ENCODE results near the gene TSC2. TPM values are rescaled to one million over a fixed set of nuclear protein-coding genes. Genes with fewer than 3 reads are reported as not detected.
A peak's percentile ranks its signal among the peaks of the same experiment; 100 is the strongest.
"Not testable (repeated sequence)": the region's sequence is repeated elsewhere in the genome, so short reads cannot be mapped to it uniquely, and the experiment has no call there.

Gene TSC2
- total RNA-seq, 1 donor from 2014 or later = 67.9 TPM

- DNase-seq (ENCODE audit: low read depth) = no peak
- no peaks in the 10 kb centered on the region for H3K36me3 ChIP-seq (ENCODE audit: control insufficient read depth, insufficient read depth, low read length)
- no peak for TF ChIP-seq CTCF (IDR thresholded peaks at IDR 0.05; ENCODE audit: insufficient read depth, low read length, poor library complexity, severe bottlenecking)
- H3K4me3 ChIP-seq (ENCODE audit: low read depth, low read length) = no peak overlapping the region
- no peaks in the 10 kb centered on the region for H3K27me3 ChIP-seq (ENCODE audit: control insufficient read depth, insufficient read depth, low read length)
Observed at GRCh38 chr16:2032285-2033056, 15.3 kb upstream of the TSC2 start.

- H3K4me3 ChIP-seq (ENCODE audit: low read depth, low read length) = peak overlapping the region; percentile 8
- no peaks in the 10 kb centered on the region for H3K27me3 ChIP-seq (ENCODE audit: control insufficient read depth, insufficient read depth, low read length)
- TF ChIP-seq CTCF (IDR thresholded peaks at IDR 0.05; ENCODE audit: insufficient read depth, low read length, poor library complexity, severe bottlenecking) = no peak
- no peaks in the 10 kb centered on the region for H3K36me3 ChIP-seq (ENCODE audit: control insufficient read depth, insufficient read depth, low read length)
- DNase-seq (ENCODE audit: low read depth) = no peak
Observed at GRCh38 chr16:2033057-2033908, 14.5 kb upstream of the TSC2 start.

- H3K27me3 ChIP-seq (ENCODE audit: control insufficient read depth, insufficient read depth, low read length); H3K36me3 ChIP-seq (ENCODE audit: control insufficient read depth, insufficient read depth, low read length); DNase-seq (ENCODE audit: low read depth): not testable (repeated sequence)
- peak overlapping the region; percentile 8 for H3K4me3 ChIP-seq (ENCODE audit: low read depth, low read length)
Observed at GRCh38 chr16:2033909-2034695, 13.7 kb upstream of the TSC2 start.

GRCh38 chr16:2034696-2035430, 12.9 kb upstream of the TSC2 start:
- no peaks in the 10 kb centered on the region for H3K27me3 ChIP-seq (ENCODE audit: control insufficient read depth, insufficient read depth, low read length)
- no peaks in the 10 kb centered on the region for H3K36me3 ChIP-seq (ENCODE audit: control insufficient read depth, insufficient read depth, low read length)
- no peak for TF ChIP-seq CTCF (IDR thresholded peaks at IDR 0.05; ENCODE audit: insufficient read depth, low read length, poor library complexity, severe bottlenecking)
- no peak overlapping the region for H3K4me3 ChIP-seq (ENCODE audit: low read depth, low read length)
- no peak for DNase-seq (ENCODE audit: low read depth)

- TF ChIP-seq CTCF (IDR thresholded peaks at IDR 0.05; ENCODE audit: insufficient read depth, low read length, poor library complexity, severe bottlenecking) = no peak
- DNase-seq (ENCODE audit: low read depth) = no peak
- Histone ChIP-seq H3K27me3 (ENCODE audit: control insufficient read depth, insufficient read depth, low read length) (no peaks in the 10 kb centered on the region), H3K4me3 (ENCODE audit: low read depth, low read length) (no peak overlapping the region), H3K36me3 (ENCODE audit: control insufficient read depth, insufficient read depth, low read length) (no peaks in the 10 kb centered on the region)
Observed at GRCh38 chr16:2035431-2036199, 12.2 kb upstream of the TSC2 start.

All from kidney epithelial cell (primary cell).